ENCODE results near the gene GATA1. TPM values are rescaled to one million over a fixed set of nuclear protein-coding genes. Genes with fewer than 3 reads are reported as not detected.

The GATA1 gene
- total RNA-seq, 1 donor from 2014 or later: not detected

- TF ChIP-seq, protein P1, sequence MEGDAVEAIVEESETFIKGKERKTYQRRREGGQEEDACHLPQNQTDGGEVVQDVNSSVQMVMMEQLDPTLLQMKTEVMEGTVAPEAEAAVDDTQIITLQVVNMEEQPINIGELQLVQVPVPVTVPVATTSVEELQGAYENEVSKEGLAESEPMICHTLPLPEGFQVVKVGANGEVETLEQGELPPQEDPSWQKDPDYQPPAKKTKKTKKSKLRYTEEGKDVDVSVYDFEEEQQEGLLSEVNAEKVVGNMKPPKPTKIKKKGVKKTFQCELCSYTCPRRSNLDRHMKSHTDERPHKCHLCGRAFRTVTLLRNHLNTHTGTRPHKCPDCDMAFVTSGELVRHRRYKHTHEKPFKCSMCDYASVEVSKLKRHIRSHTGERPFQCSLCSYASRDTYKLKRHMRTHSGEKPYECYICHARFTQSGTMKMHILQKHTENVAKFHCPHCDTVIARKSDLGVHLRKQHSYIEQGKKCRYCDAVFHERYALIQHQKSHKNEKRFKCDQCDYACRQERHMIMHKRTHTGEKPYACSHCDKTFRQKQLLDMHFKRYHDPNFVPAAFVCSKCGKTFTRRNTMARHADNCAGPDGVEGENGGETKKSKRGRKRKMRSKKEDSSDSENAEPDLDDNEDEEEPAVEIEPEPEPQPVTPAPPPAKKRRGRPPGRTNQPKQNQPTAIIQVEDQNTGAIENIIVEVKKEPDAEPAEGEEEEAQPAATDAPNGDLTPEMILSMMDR (IDR thresholded peaks at IDR 0.05): no peak
- no peak overlapping the region for H3K4me3 Mint-ChIP-seq (ENCODE audit: unreplicated experiment)
- H3K27me3 Mint-ChIP-seq (ENCODE audit: unreplicated experiment): peaks cover 8% of the 10 kb centered on the region
- no peaks in the 10 kb centered on the region for H3K4me1 Mint-ChIP-seq (ENCODE audit: unreplicated experiment)
- H3K36me3 Mint-ChIP-seq (ENCODE audit: unreplicated experiment): no peaks in the 10 kb centered on the region
- peaks cover 9% of the 10 kb centered on the region for H3K9me3 Mint-ChIP-seq (ENCODE audit: unreplicated experiment)
- no peak for DNase-seq (ENCODE audit: extremely low spot score, unreplicated experiment)
- no peak overlapping the region for H3K27ac Mint-ChIP-seq (ENCODE audit: unreplicated experiment)
Observed at GRCh38 chrX:48772602-48773001, 13.8 kb upstream of the GATA1 start.

GRCh38 chrX:48776818-48777439 is 9.5 kb upstream of the GATA1 start:
- no peak for DNase-seq (ENCODE audit: extremely low spot score, unreplicated experiment)

GRCh38 chrX:48779399-48779798 is 7.0 kb upstream of the GATA1 start:
- H3K4me1 Mint-ChIP-seq (ENCODE audit: unreplicated experiment): no peaks in the 10 kb centered on the region
- H3K4me3 Mint-ChIP-seq (ENCODE audit: unreplicated experiment): no peak overlapping the region
- H3K27me3 Mint-ChIP-seq (ENCODE audit: unreplicated experiment): peaks cover 17% of the 10 kb centered on the region
- no peak overlapping the region for H3K27ac Mint-ChIP-seq (ENCODE audit: unreplicated experiment)
- TF ChIP-seq, protein P1 (IDR thresholded peaks at IDR 0.05): no peak
- no peak for DNase-seq (ENCODE audit: extremely low spot score, unreplicated experiment)
- peaks cover 5% of the 10 kb centered on the region for H3K9me3 Mint-ChIP-seq (ENCODE audit: unreplicated experiment)
- no peaks in the 10 kb centered on the region for H3K36me3 Mint-ChIP-seq (ENCODE audit: unreplicated experiment)

More at GRCh38 chrX:48776818-48777439, 9.5 kb upstream of the GATA1 start:
- H3K4me1 Mint-ChIP-seq (ENCODE audit: unreplicated experiment): no peaks in the 10 kb centered on the region
- H3K27ac Mint-ChIP-seq (ENCODE audit: unreplicated experiment): no peak overlapping the region
- H3K4me3 Mint-ChIP-seq (ENCODE audit: unreplicated experiment): no peak overlapping the region
- H3K27me3 Mint-ChIP-seq (ENCODE audit: unreplicated experiment): peaks cover 17% of the 10 kb centered on the region
- no peaks in the 10 kb centered on the region for H3K36me3 Mint-ChIP-seq (ENCODE audit: unreplicated experiment)
- peaks cover 5% of the 10 kb centered on the region for H3K9me3 Mint-ChIP-seq (ENCODE audit: unreplicated experiment)
- TF ChIP-seq, protein P1 (IDR thresholded peaks at IDR 0.05): no peak

DNA sequence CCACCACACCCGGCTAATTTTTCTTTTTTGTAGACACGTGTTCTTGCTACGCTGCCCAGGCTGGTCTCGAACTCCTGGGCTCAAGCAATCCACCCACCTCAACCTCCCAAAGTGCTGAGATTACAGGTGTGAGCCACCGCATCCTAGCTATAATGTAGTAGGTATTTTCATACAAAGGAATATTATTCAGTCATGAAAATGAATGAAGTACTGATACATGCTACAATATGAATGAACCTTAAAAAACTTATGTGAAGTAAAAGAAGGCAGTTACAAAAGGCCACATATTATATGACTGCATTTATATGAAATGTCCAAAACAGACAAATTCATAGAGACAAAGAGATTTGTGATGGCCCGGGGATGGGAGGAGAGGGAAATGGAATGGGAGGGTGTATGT is 4.7 kb upstream of the GATA1 start:
- no peaks in the 10 kb centered on the region for H3K4me1 Mint-ChIP-seq (ENCODE audit: unreplicated experiment)
- H3K4me3 Mint-ChIP-seq (ENCODE audit: unreplicated experiment): no peak overlapping the region
- no peaks in the 10 kb centered on the region for H3K36me3 Mint-ChIP-seq (ENCODE audit: unreplicated experiment)
- no peak for DNase-seq (ENCODE audit: extremely low spot score, unreplicated experiment)
- H3K27ac Mint-ChIP-seq (ENCODE audit: unreplicated experiment): no peak overlapping the region
- H3K9me3 Mint-ChIP-seq (ENCODE audit: unreplicated experiment): peaks cover 5% of the 10 kb centered on the region
- TF ChIP-seq, protein P1 (IDR thresholded peaks at IDR 0.05): no peak
- H3K27me3 Mint-ChIP-seq (ENCODE audit: unreplicated experiment): peaks cover 17% of the 10 kb centered on the region

GRCh38 chrX:48782216-48782615 is 4.2 kb upstream of the GATA1 start:
- Mint-ChIP-seq H3K27me3 (ENCODE audit: unreplicated experiment) (peaks cover 18% of the 10 kb centered on the region), H3K4me1 (ENCODE audit: unreplicated experiment) (no peaks in the 10 kb centered on the region), H3K9me3 (ENCODE audit: unreplicated experiment) (peaks cover 4% of the 10 kb centered on the region), H3K4me3 (ENCODE audit: unreplicated experiment) (no peak overlapping the region), H3K27ac (ENCODE audit: unreplicated experiment) (no peak overlapping the region), H3K36me3 (ENCODE audit: unreplicated experiment) (no peaks in the 10 kb centered on the region)
- TF ChIP-seq, protein P1 (IDR thresholded peaks at IDR 0.05): no peak
- no peak for DNase-seq (ENCODE audit: extremely low spot score, unreplicated experiment)
